Activated naive CD4-positive, alpha-beta T cell treated with anti-CD3 and anti-CD28 coated beads, Interleukin-2, amount 50 U/mL, for 24 hours (primary cell): ENCODE results near the gene BLM.
A peak's percentile ranks its signal among the peaks of the same experiment; 100 is the strongest.
"Not testable (repeated sequence)": the region's sequence is repeated elsewhere in the genome, so short reads cannot be mapped to it uniquely, and the experiment has no call there.

Experiments used
- H3K27ac Mint-ChIP-seq: one replicate; pipeline ENCODE4 v1.8.0; 2021; ENCODE audit warnings: mild to moderate bottlenecking, mixed read lengths
- H3K27me3 Mint-ChIP-seq: one replicate; pipeline ENCODE4 v1.8.0; 2021; ENCODE audit warnings: mixed read lengths
- H3K36me3 Mint-ChIP-seq: one replicate; pipeline ENCODE4 v1.8.0; 2021; ENCODE audit warnings: mixed read lengths
- H3K4me1 Mint-ChIP-seq: one replicate; pipeline ENCODE4 v1.8.0; 2021; ENCODE audit warnings: mixed read lengths
- H3K4me3 Mint-ChIP-seq: one replicate; pipeline ENCODE4 v1.8.0; 2021; ENCODE audit warnings: mild to moderate bottlenecking, mixed read lengths
- H3K9me3 Mint-ChIP-seq: one replicate; pipeline ENCODE4 v1.8.0; 2021; ENCODE audit warnings: mixed read lengths

Gene BLM

DNA sequence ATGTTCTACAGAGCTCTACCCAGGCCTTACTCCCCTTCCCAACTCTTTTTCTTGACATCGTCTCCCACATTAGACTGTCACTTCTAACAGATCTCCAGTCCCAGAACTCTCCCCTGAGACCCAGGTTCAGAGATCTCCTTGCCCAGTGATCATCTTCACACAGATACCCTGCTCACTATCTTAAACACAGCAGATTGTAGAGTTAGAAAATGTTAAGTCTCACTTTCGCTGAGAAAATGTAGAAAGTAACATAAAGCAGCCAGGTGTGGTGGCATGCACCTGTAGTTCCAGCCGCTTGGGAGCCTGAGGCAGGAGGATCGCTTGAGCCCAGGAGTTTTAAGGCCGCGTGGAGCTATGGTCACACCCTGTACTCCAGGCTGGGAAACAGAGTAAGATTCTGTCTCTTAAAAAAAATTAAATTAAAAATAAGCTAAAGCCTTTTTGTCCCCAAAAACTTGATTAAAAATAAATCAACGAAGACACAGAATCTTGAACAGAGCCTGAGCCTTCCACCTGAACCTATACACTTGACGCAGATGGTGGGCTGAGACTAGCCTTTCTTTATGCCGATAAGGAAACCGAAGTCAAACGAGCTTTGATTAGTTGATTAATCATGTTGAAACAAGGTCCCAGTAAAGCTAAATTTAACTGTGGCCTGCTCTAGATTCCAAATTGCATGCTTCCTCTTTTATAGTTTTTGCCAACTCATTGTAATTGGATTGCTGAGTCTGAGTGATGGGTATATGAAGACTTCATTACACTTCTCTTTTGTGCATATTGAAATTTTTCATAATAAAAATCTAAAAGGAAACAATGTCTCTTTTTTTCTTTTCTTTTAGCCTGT, 31.3 kb upstream of the BLM start:
- Mint-ChIP-seq H3K27me3 (no peaks in the 10 kb centered on the region), H3K4me3 (no peak overlapping the region), H3K4me1 (peaks cover 37% of the 10 kb centered on the region), H3K36me3 (no peaks in the 10 kb centered on the region), H3K27ac (peak overlapping the region; percentile 16), H3K9me3 (no peaks in the 10 kb centered on the region)

DNA sequence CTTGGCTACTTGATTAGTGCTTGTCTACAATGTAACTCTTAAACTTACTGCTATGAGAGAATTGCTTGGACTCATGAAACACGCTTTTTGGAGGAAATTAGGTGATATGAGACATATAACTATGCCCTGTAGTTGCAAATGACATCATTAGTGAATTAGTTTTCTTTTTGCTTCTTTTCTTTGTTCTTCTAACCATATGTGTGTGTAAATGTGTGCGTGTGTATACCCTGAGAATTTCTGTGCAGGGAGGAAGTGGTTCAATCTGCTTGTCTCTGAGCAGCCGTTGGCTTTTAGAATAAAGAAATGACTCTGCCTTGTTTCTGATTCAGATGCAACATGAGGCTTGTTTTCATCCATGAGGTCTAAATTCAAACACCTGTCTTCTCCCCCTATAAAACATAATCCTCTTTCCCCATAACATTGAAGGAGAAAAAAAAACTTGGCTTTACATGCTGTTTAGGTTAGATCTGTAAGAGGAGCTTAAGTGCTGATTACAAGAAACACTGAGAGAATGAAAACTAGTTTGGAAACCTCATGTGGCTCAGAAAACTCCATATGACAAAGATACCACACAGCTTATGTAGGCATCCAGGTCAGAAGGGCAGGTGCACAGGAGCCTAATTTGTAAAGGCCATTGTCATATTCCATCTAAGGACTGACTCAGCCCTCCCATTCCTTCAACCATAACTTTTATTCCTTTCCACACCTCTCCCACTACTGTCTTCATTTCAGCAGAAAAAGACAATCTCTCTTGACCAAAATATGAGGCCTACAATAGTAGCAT, 30.5 kb upstream of the BLM start:
- H3K36me3 Mint-ChIP-seq: no peaks in the 10 kb centered on the region
- no peaks in the 10 kb centered on the region for H3K27me3 Mint-ChIP-seq
- H3K4me1 Mint-ChIP-seq: peaks cover 37% of the 10 kb centered on the region
- H3K9me3 Mint-ChIP-seq: no peaks in the 10 kb centered on the region
- no peak overlapping the region for H3K4me3 Mint-ChIP-seq
- H3K27ac Mint-ChIP-seq: peak overlapping the region; percentile 89

DNA sequence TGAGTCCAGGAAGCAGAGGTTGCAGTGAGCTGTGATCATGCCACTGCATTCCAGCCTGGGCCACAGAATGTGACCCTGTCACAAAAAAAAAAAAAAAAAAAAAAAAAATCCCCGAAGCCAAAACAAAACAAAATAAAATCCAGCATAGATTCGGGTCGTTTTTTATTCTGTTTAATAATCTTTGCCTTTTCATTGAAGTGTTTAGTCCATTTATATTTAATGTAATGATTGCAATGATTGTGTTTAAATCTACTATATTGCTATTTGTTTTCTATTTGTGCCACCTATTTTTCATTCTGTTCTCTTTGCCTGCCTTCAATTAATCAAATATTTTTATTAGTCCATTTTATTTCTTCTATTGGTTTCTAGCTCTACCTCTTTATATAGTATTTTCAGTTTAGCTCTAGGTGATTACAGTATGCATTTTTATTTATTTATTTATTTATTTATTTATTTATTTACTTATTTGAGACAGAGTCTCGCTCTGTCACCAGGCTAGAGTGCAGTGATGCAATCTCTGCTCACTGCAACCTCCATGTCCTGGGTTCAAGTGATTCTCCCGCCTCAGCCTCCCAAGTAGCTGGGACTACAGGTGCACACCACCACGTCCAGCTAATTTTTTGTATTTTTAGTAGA, 27.7 kb upstream of the BLM start:
- peaks cover 34% of the 10 kb centered on the region for H3K4me1 Mint-ChIP-seq
- not testable (repeated sequence) for H3K9me3 Mint-ChIP-seq, H3K36me3 Mint-ChIP-seq, H3K4me3 Mint-ChIP-seq, H3K27me3 Mint-ChIP-seq, H3K27ac Mint-ChIP-seq

DNA sequence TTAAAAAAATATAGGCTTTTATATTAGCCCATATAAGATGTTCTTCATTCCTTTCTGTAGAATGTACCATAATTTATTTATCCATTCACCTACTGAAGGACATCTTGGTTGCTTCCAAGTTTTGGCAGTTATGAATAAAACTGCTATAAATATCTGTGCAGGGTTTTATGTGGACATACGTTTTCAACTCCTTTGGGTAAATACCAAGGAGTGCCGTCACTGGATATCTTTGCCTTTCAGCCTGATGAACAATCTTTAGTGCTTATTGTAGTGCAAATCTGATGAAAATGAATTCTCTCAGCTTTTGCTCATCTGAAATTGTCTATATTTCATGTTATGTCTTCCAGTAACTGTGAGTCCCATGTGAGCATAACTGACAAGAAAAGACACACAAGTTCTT, 26.6 kb upstream of the BLM start:
- no peaks in the 10 kb centered on the region for H3K27me3 Mint-ChIP-seq
- peaks cover 27% of the 10 kb centered on the region for H3K4me1 Mint-ChIP-seq
- H3K27ac Mint-ChIP-seq: no peak overlapping the region
- H3K36me3 Mint-ChIP-seq: no peaks in the 10 kb centered on the region
- no peak overlapping the region for H3K4me3 Mint-ChIP-seq
- no peaks in the 10 kb centered on the region for H3K9me3 Mint-ChIP-seq

DNA sequence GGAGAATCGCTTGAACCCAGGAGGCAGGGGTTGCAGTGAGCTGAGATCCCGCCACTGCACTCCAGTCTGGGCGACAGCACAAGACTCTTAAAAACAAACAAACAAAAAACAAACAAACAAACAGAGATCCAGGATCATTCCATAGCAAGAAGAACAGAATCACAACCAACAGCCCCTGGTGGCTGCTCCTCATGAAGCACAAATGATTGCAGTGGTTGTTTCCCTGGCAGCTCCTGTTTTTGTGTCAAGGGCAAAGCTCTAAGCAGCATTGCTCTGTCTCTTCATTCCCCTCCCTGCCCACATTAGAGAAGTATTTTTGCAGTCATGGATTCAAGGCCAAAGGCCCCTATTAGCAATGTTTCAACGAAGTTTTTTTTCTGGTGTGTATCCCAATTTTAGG, 25.8 kb upstream of the BLM start:
- Mint-ChIP-seq H3K4me1 (peaks cover 22% of the 10 kb centered on the region), H3K9me3 (no peaks in the 10 kb centered on the region), H3K27ac (no peak overlapping the region), H3K27me3 (no peaks in the 10 kb centered on the region), H3K4me3 (no peak overlapping the region), H3K36me3 (no peaks in the 10 kb centered on the region)

DNA sequence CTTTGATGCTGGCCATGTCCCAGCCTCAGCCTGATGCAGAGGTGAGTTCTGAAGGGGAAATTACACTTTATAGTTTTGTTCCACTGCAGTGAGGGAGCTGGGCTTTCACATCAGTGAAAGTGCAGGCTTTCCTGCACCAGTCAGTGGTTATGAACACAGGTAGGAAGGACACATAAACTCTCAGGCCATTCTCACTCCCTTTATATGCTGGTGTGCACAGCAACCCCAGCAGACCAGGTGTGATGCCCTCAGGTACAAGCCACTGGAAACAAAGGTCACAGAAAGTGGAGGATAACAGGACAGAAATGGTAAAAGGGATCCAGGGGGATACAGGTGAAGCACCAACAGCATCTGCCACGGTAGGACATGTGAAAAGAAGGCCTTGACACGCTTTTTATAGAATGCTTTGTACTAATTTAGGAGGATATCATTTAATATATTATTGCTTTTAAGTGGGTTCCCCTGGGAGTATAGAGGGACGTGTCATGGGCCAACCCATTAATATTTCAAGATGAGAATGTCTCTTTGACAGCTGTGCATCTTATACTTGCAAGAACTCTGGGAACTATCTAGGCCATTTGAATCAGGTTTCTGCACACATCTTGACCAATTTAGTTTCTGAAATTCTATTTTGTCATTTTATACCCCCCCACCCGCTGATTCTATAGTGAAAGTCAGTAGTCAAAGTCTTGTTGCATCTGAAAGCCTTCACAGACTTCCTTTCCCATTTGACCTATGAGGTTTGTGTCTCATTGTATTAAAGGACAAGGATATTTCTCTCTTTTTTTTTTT, 25.0 kb upstream of the BLM start:
- Mint-ChIP-seq H3K4me3 (no peak overlapping the region), H3K4me1 (peaks cover 13% of the 10 kb centered on the region), H3K9me3 (no peaks in the 10 kb centered on the region), H3K27me3 (no peaks in the 10 kb centered on the region), H3K36me3 (no peaks in the 10 kb centered on the region), H3K27ac (no peak overlapping the region)

DNA sequence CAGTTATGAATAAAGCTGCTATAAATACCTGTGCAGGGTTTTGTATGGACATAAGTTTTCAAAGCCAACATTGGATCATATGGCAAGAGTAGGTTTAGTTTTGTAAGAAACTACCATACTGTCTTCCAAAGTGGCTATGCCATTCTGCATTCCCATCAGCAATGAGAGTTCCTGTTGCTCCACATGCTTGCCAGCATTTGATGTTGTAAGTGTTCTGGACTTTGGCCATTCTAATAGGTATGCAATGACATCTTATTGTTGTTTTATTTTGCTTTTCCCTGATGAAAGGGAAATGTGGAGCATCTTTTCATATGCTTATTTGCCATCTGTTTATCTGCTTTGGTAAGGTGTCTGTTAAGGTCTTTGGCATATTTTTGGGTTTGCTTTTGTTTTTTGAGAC, 22.2 kb upstream of the BLM start:
- Mint-ChIP-seq H3K4me1 (peaks cover 4% of the 10 kb centered on the region), H3K4me3 (no peak overlapping the region), H3K9me3 (no peaks in the 10 kb centered on the region), H3K36me3 (no peaks in the 10 kb centered on the region), H3K27ac (no peak overlapping the region), H3K27me3 (no peaks in the 10 kb centered on the region)

DNA sequence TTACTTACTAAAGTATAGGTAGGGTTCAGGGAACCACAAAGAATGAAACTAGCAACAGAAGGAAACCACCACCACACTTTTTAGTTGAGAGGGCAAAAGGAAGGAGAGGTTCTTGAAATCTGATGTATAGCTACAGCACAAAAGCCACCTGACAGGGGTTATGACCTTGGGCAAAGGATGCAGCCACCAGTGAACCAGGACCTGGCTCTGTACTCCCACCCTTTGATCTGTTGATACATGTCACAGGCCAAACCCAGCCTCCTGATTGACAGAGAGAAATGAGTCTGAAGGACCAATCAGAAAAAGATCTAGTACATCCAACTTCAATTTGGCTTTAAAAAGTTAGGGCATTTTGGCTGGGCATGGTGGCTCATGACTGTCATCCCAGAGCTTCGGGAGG, 20.0 kb upstream of the BLM start:
- Mint-ChIP-seq H3K27ac (no peak overlapping the region), H3K4me1 (peaks cover 4% of the 10 kb centered on the region), H3K27me3 (no peaks in the 10 kb centered on the region), H3K9me3 (no peaks in the 10 kb centered on the region), H3K36me3 (no peaks in the 10 kb centered on the region), H3K4me3 (no peak overlapping the region)

DNA sequence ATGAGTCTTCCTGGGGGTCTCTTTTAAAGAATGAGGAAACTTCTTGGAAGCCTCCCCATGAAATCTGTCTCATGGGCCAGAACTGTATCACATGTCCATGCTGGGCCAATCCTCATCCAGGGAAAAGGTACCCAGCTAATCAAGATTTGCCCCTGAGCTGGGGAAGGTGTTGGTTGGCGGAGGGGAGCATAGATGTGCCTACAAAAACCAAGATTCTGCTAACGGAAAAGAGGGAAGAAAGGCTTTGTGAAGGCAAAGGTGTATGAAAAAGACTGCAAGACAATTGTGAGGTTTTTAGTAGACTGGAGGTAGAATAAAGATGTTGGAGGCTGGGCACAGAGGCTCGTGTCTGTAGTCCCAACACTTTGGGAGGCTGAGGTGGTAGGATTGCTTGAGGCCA, 18.5 kb upstream of the BLM start:
- Mint-ChIP-seq H3K9me3 (no peaks in the 10 kb centered on the region), H3K36me3 (peaks cover 4% of the 10 kb centered on the region), H3K4me1 (peaks cover 3% of the 10 kb centered on the region), H3K27me3 (no peaks in the 10 kb centered on the region), H3K27ac (peak overlapping the region; percentile 46), H3K4me3 (no peak overlapping the region)

DNA sequence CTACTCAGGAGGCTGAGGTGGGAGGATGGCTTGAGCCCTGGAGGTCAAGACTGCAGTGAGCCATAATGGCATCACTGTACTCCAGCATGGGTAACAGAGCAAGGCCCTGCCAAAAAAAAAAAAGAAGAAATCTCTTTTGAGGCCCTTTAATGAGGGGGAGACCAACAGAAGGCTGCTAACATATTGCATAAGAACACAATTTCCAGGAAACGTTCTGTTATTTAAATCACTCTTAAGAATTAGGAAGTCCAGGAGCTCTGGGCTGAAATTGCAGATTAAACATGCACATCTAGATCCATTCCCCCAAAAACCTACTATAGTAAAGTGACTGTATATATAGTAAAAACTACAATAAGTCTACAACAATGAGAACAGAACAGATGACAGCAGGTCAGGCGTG, 16.1 kb upstream of the BLM start:
- Mint-ChIP-seq H3K9me3 (no peaks in the 10 kb centered on the region), H3K36me3 (peaks cover 4% of the 10 kb centered on the region), H3K4me1 (no peaks in the 10 kb centered on the region), H3K4me3 (no peak overlapping the region), H3K27ac (no peak overlapping the region), H3K27me3 (no peaks in the 10 kb centered on the region)

DNA sequence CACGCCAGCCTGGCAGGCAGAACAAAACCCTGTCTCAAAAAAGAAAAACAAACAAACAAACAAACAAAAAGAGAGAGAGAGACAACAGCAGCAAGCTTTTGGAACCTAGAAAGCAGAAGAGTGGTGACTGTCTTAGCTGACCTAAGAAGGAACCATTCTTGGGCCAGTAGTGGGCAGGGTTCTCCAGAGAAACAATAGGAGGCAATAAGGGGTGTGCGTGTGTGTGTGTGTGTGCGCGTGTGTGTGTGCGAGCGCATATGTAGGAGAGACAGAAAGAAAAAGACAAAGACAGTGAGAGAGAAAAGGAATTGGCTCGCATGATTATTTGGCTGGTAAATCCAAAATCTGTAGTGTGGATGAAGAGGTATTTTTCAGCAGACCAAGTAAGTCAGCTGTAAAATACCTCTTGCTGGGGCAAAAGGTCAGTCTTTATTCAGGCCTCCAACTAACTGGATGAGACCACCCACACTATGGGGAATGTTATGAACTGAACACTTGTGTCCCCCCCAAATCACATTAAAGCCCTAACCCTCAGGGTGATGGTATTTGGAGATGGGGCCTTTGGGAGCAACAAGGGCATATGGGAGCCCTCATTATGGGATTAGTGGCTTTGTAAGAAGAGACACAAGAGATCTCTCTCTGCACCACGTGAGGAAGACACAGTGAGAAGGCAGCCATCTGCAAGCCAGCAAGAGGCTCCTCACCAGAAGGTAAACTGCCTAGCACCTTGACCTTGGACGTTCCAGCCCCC, 15.1 kb upstream of the BLM start:
- Mint-ChIP-seq H3K27ac (no peak overlapping the region), H3K4me3 (no peak overlapping the region), H3K9me3 (no peaks in the 10 kb centered on the region), H3K27me3 (no peaks in the 10 kb centered on the region), H3K36me3 (peaks cover 4% of the 10 kb centered on the region), H3K4me1 (no peaks in the 10 kb centered on the region)

DNA sequence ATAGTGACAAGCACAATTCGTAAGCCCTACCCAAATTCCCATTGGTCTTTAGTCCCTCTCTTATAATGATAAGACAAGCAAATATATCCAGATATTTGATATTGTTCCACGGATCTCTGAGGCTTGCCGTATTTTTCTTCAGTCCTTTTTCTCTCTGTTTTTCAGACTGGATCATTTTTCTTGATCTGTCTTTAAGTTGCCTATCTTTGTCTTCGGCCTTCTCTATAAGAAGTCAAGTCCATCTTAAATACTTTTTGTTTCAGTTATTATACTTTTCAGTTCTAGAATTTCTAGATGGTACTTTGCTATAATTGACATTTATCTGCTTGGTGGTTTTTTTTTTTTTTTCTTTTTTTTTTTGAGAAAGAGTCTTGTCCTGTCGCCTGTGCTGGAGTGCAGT, 13.7 kb upstream of the BLM start:
- Mint-ChIP-seq H3K36me3 (peaks cover 4% of the 10 kb centered on the region), H3K27ac (no peak overlapping the region), H3K4me1 (no peaks in the 10 kb centered on the region), H3K9me3 (no peaks in the 10 kb centered on the region), H3K27me3 (no peaks in the 10 kb centered on the region), H3K4me3 (no peak overlapping the region)

DNA sequence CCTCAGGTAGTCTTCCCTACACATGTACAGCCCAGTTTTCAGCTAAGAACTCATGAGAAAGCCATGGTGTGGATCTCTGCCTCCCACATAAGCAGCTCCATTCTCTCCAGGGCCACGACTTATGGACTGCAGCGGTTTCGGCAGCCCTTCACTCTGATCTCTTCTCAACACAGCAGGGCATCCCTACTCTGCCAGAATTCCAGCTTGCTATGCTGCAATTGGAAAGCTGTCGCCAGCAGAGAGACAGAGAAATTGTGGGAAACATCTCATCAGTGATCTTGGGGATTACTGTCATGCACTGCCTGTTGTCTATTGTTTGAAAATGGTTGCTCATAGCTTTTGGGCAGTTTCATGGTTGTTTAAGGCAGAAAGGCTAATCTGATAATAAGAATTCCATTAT, 11.9 kb upstream of the BLM start:
- H3K9me3 Mint-ChIP-seq: no peaks in the 10 kb centered on the region
- H3K36me3 Mint-ChIP-seq: peaks cover 4% of the 10 kb centered on the region
- H3K27ac Mint-ChIP-seq: no peak overlapping the region

DNA sequence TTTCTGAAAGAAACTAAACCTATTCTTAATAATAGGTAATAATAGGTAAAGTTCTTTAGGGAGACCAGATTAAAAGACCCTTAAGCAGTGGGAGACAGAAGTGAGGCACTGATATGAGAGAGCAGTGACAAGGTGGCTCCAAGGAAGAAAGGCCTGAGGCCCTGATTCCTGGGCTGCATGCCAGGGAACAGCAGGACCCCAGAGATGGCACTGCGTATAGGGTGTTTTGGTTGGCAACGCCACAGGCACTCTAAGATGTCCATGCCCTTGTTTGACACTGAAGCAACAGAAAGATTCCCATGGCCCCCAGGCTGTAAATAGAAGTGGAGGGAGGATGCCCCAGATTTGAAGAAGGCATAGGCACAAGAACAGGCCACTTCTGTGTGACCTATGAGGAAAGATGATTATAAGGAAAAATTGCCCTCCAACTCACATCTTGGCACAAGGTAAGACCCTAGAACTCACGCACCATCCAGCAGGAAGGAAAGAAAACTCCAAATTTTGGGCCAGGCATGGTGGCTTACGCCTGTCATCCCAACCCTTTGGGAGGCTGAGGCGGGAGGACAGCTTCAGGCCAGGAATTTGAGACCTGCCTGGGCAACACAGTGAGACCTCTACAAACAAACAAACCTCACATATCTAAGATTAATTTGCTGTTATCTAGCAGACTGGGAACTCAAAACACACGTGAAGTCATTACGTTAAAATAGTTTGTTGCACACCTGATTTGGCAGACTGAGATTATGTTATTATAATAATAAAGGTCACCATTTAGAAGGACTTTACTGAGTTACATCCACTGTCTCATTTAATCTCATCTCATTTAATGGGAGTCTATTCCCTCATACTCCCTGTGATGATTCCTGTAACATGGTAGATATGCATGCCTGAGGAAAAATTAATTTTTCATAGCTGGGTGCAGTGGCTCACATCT, 10.5 kb upstream of the BLM start:
- H3K4me3 Mint-ChIP-seq: no peak overlapping the region
- H3K27ac Mint-ChIP-seq: no peak overlapping the region
- no peaks in the 10 kb centered on the region for H3K27me3 Mint-ChIP-seq
- peaks cover 16% of the 10 kb centered on the region for H3K4me1 Mint-ChIP-seq
- peaks cover 4% of the 10 kb centered on the region for H3K36me3 Mint-ChIP-seq
- no peaks in the 10 kb centered on the region for H3K9me3 Mint-ChIP-seq

More for the DNA sequence above, 11.9 kb upstream of the BLM start:
- Mint-ChIP-seq H3K4me3 (no peak overlapping the region), H3K4me1 (peaks cover 2% of the 10 kb centered on the region), H3K27me3 (no peaks in the 10 kb centered on the region)
